Measurements from ENCODE around the gene SUSD6.

Gene SUSD6

GRCh38 chr14:69611172-69612013 is at the start of gene SUSD6:
SUSD6 (plus strand) TSS chr14:69611596; CDS start chr14:69658593, 46,997 bp downstream.
- peak; percentile 79 for DNase-seq (ENCODE audit: low spot score)

DNA sequence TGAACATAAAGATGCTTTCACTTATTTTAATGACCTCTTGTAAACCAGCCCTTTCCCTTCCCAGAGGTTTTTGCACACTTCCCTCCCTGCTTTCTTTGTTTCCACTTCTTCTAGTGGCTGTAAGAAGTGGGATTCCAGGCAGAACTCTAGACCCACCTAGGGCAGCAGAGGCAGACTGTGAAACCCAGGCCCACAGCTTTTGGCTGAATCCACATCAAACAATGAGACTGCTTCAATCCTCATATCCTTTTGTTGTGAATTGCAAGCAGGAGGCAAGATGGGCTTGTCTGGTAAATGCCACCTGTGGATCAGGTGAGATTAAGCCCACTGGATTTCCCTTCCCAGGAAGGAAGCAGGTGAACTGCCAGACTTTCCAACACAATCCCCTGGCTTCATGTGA is 49.5 kb upstream of the SUSD6 start:
- DNase-seq (ENCODE audit: low spot score), result no peak

GRCh38 chr14:69567563-69567962 is 43.8 kb upstream of the SUSD6 start:
- DNase-seq (ENCODE audit: low spot score), result no peak

GRCh38 chr14:69569859-69570258 is 41.5 kb upstream of the SUSD6 start:
- DNase-seq (ENCODE audit: low spot score), result no peak

- no peak for DNase-seq (ENCODE audit: low spot score)
Measured at GRCh38 chr14:69570836-69571330, 40.5 kb upstream of the SUSD6 start.

GRCh38 chr14:69571449-69572029 is 39.9 kb upstream of the SUSD6 start:
- no peak for DNase-seq (ENCODE audit: low spot score)

GRCh38 chr14:69572030-69572840 is 39.2 kb upstream of the SUSD6 start:
- peak; percentile 26 for DNase-seq (ENCODE audit: low spot score)

- DNase-seq (ENCODE audit: low spot score), result peak; percentile 25
Measured at GRCh38 chr14:69572841-69573135, 38.6 kb upstream of the SUSD6 start.

- DNase-seq (ENCODE audit: low spot score), result peak; percentile 18
Measured at GRCh38 chr14:69573205-69573830, 38.1 kb upstream of the SUSD6 start.

- DNase-seq (ENCODE audit: low spot score), result peak; percentile 32
Measured at GRCh38 chr14:69573831-69574262, 37.5 kb upstream of the SUSD6 start.

GRCh38 chr14:69574263-69574953 is 37.0 kb upstream of the SUSD6 start, which contains the start of gene CCDC177:
CCDC177 (minus strand) TSS chr14:69574871; CDS start chr14:69573622, 1,249 bp downstream.
- DNase-seq (ENCODE audit: low spot score), result peak; percentile 79

DNA sequence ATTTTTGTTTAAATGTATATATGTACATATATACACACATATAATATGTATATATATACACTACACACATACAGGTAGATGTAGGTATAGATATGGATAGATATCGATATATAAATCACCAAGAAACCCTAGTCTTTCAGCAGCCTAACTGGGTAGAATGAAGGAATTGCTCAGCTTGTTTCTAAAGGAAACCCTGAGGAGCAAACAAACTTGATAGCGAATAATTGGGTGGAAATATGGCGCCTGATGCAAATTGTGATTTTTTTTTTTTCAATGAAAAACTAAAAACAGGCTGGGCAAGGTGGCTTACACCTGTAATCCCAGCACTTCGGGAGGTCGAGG is 36.5 kb upstream of the SUSD6 start:
- no peak for DNase-seq (ENCODE audit: low spot score)

GRCh38 chr14:69579476-69579875 is 31.9 kb upstream of the SUSD6 start:
- DNase-seq (ENCODE audit: low spot score), result no peak

GRCh38 chr14:69580009-69580577 is 31.3 kb upstream of the SUSD6 start:
- DNase-seq (ENCODE audit: low spot score), result peak; percentile 67

- no peak for DNase-seq (ENCODE audit: low spot score)
Measured at GRCh38 chr14:69581316-69581935, 30.0 kb upstream of the SUSD6 start.

DNA sequence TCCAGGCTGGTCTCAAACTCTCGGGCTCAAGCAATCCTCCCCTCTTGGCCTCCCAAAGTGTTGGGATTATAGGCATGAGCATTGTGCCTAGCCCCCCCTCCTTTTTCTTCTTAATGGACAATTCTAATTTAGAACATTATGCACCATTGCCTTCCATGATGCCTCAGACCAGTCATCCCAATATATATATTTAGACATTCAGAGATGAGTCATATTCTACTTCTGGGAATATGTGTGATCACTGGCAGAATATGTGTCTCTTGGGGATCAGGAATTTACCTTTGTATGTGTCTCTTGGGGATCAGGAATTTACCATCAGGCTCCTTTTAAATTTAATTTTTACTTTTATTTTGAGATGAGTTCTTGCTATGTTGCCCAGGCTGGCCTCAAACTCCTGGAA is 29.2 kb upstream of the SUSD6 start:
- DNase-seq (ENCODE audit: low spot score), result no peak

DNA sequence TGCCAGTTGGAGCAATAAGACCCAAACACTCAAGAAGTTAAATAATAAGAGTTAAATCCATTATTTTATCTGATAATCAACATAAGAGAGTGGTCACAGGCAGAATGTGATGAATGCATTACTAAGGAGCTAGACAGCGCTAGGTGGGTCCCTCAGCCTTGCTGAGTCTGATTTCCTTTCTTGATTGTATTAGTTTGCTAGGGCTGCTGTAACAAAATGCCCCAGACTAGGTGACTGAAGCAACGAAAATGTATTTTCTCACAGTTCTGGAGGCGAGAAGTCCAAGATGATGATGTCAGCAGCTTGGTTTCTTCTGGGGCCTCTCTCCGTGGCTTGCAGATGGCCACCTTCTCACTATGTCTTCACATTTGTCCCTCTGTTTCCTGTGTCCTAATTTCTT is 28.6 kb upstream of the SUSD6 start:
- no peak for DNase-seq (ENCODE audit: low spot score)

- no peak for DNase-seq (ENCODE audit: low spot score)
Measured at GRCh38 chr14:69584389-69584788, 27.0 kb upstream of the SUSD6 start.

- DNase-seq (ENCODE audit: low spot score), result no peak
Measured at GRCh38 chr14:69586404-69586803, 25.0 kb upstream of the SUSD6 start.

DNA sequence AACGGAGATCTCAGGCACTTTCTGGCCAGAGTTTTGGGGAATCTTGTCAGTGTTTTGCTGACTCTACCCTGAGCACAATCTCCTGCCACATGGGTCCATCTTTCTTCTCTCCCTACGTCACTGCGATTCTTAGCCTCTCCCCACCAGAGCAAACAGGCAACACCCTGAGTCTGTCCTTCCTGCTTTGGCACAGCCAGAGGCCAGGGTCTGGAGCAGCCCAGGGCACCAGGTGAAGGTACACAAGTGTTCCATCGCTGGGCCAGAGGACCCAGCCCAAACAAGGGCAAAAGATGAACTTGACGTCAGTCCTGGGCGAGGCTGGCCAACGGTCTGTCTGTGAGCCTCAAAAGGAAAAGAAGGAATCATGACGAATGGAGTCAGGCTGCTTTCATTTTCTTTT is 24.0 kb upstream of the SUSD6 start:
- no peak for DNase-seq (ENCODE audit: low spot score)

- no peak for DNase-seq (ENCODE audit: low spot score)
Measured at GRCh38 chr14:69591317-69591716, 20.1 kb upstream of the SUSD6 start.
